Measurements from ENCODE around the gene CASD1.

The CASD1 gene

GRCh38 chr7:94509264-94509886 is at the start of gene CASD1:
Gene CASD1, plus strand, starts transcription at chr7:94509809. Its CDS starts 276 bp downstream, at chr7:94510085.
- DNase-seq (ENCODE audit: low spot score) = peak; percentile 35

- DNase-seq (ENCODE audit: low spot score) = no peak
Observed at GRCh38 chr7:94466516-94466915, 43.1 kb upstream of the CASD1 start.

GRCh38 chr7:94471604-94472003 is 38.0 kb upstream of the CASD1 start:
- no peak for DNase-seq (ENCODE audit: low spot score)

- no peak for DNase-seq (ENCODE audit: low spot score)
Observed at GRCh38 chr7:94472608-94473007, 37.0 kb upstream of the CASD1 start.

GRCh38 chr7:94476251-94476840 is 33.3 kb upstream of the CASD1 start:
- no peak for DNase-seq (ENCODE audit: low spot score)

GRCh38 chr7:94477878-94478277 is 31.7 kb upstream of the CASD1 start:
- no peak for DNase-seq (ENCODE audit: low spot score)

- no peak for DNase-seq (ENCODE audit: low spot score)
Observed at GRCh38 chr7:94478648-94479214, 30.9 kb upstream of the CASD1 start.

- DNase-seq (ENCODE audit: low spot score) = no peak
Observed at GRCh38 chr7:94481279-94481678, 28.3 kb upstream of the CASD1 start.

GRCh38 chr7:94482796-94483195 is 26.8 kb upstream of the CASD1 start:
- DNase-seq (ENCODE audit: low spot score) = no peak

GRCh38 chr7:94483843-94484242 is 25.8 kb upstream of the CASD1 start:
- no peak for DNase-seq (ENCODE audit: low spot score)

- no peak for DNase-seq (ENCODE audit: low spot score)
Observed at GRCh38 chr7:94486216-94486615, 23.4 kb upstream of the CASD1 start.

- DNase-seq (ENCODE audit: low spot score) = no peak
Observed at GRCh38 chr7:94491410-94491809, 18.2 kb upstream of the CASD1 start.

- DNase-seq (ENCODE audit: low spot score) = no peak
Observed at GRCh38 chr7:94492601-94493000, 17.0 kb upstream of the CASD1 start.

- no peak for DNase-seq (ENCODE audit: low spot score)
Observed at GRCh38 chr7:94497874-94498670, 11.5 kb upstream of the CASD1 start.

- DNase-seq (ENCODE audit: low spot score) = no peak
Observed at GRCh38 chr7:94498918-94499317, 10.7 kb upstream of the CASD1 start.

GRCh38 chr7:94507462-94507861 is 2.1 kb upstream of the CASD1 start:
- DNase-seq (ENCODE audit: low spot score) = no peak

GRCh38 chr7:94507962-94508361 is 1.6 kb upstream of the CASD1 start:
- no peak for DNase-seq (ENCODE audit: low spot score)

- peak; percentile 88 for DNase-seq (ENCODE audit: low spot score)
Observed at GRCh38 chr7:94509887-94510581, 425 bp downstream of the CASD1 start.

GRCh38 chr7:94510582-94511496 is 1.2 kb downstream of the CASD1 start:
- DNase-seq (ENCODE audit: low spot score) = peak; percentile 61

- DNase-seq (ENCODE audit: low spot score) = no peak
Observed at GRCh38 chr7:94511718-94512117, 2.1 kb downstream of the CASD1 start.
